GM19238 (cell line): Measurements from ENCODE around the gene MEGF9.

ENCODE experiments used
- DNase-seq: peaks from one replicate; pipeline ENCODE4 v3.0.0; 2011; ENCODE audit warnings: low spot score; ENCODE audit not compliant: insufficient read length

Gene MEGF9

DNA sequence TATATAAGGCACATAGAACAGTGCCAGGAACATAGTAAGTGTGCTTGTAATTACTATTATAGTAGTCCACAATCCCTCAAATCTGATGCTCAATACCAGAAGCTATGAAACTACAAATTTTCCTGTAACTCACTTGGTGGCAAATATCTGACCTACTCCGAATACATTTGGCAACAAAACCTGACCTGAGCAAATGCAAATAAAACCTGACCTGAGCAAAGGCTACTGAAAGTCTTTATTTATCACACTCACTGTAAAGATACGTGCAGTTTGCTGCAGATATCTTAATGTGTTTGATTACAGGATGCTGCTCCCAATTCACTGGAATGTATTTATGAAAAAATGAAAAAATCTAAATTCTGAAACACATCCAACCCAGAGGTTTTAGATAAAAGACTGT lies 7.1 kb downstream of the MEGF9 start:
- no peak for DNase-seq

GRCh38 chr9:120705174-120705573 lies 9.1 kb downstream of the MEGF9 start:
- no peak for DNase-seq

- DNase-seq, result no peak
These were observed 12.2 kb downstream of the MEGF9 start for GRCh38 chr9:120702075-120702474.

DNA sequence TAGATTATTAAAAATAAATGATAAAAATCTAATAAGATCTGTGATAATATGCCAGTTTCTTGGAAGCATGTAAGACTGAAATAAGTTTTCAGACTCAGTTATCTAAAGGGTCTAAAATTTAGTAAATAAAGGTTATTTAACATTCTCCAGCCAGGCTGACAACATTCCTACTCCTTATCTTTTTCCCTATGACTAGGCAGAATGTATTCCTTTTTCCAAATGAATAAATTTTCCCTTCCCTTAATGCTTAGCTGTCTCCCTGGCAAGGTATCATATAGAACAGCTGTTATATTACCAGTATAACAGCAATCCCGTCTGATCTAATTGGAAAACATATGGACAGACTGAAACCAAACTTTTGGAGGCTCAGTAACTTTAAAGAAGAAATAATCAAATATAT lies 13.0 kb downstream of the MEGF9 start:
- no peak for DNase-seq

DNA sequence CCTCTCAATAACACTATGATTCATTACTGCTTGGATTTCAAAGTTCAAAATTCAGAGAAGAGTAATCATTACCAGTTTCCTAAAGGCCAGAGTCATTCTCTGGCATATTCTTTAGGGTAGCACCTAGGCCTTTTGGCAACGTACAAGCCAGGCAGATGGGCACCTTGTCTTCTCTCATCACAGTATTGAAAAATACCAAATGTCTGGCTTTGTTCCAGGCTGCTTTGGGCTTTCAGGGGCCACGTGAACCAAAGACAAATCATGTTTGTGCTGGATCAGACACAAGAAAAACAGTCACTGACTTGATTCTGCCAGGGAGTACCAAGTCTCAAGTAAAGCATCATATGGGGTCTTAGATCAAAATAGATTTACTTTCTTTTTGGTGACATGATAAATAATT lies 15.5 kb downstream of the MEGF9 start:
- DNase-seq, result no peak

DNA sequence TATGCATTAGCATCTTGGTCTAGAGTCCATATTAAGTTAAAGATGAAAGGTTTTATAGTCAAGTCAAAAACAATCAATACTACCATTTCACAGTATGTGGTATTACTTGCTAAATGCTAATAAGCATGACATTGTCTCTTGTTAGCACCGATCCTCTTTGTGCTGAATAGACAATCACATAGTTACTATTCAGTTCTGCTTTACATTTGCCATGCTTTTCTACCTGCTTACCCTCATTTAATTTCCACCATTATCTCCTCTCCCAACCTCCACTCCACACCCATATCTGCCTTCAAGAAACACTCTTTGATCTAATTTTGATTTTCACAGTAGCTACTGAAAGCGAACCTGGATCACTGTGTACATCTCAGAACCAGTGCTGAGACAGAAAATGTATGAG lies 16.8 kb downstream of the MEGF9 start:
- no peak for DNase-seq

DNA sequence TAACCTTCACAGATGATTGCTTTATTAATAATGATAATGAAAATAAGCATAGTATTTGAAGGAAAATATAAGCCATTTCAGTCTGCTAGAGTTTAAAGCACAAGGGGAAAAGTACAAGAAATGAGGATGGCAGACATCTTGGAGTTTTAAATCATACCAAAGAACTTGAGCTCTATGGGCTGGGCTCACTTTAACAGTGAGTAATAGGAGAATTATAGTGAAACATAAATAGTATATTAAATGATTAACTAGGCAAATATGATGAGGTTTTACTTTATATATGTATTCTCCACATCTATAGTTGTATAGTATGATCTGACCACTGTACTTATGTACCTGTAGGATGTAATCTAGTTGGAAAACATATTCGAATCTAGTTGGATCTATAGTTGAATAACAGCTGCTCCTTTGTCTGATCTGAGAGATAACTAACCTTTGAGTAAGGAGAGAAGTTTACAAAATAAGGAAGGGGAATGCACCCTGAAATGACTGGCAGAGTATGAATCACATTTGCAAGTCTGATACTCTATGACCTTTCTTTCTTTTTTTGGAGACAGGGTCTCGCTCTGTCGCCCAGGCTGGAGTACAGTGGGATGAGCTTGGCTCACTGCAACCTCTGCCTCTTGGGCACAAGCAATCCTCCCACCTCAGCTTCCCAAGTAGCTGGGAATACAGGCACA lies 17.6 kb downstream of the MEGF9 start:
- no peak for DNase-seq

DNA sequence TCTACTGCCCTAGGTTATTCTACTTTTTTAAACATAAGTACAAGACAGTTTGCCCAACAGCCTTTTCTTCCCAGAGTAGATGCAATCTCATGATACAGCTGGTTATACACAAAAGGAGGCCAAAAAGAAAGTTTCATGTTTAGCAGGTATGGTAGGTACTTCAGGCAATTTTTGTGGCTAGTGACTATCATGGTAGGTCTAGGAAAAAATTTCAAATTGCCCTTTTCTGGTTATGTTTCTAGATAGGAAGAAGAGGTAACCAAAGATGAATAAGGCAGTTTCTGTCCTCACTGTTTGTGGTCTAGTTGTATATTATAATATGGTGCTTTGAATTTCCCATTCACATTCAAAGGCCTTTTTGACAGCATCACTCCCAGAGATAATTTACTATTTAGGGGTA lies 19.7 kb downstream of the MEGF9 start:
- DNase-seq, result no peak

GRCh38 chr9:120693700-120694008 lies 20.6 kb downstream of the MEGF9 start:
- no peak for DNase-seq

GRCh38 chr9:120692901-120693699 lies 21.2 kb downstream of the MEGF9 start:
- DNase-seq, result no peak

DNA sequence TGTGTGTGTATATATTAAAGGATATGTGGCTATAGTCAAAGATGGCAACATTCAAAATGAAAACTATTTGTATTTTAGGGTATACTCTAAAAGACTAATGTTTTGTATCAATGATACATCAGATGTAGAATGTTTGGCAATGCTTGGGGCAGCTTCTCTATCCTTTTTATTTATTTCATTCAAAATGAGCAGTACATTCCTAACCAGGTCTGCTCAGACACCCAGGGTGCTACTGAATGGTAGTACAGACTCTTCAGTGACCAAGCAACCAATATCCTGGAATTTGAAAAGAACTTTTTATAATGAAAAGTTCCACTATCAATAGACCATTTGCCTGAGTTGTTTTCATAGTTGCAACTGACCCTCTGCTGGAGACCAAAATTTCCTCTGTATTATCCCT lies 23.9 kb downstream of the MEGF9 start:
- DNase-seq, result no peak

DNA sequence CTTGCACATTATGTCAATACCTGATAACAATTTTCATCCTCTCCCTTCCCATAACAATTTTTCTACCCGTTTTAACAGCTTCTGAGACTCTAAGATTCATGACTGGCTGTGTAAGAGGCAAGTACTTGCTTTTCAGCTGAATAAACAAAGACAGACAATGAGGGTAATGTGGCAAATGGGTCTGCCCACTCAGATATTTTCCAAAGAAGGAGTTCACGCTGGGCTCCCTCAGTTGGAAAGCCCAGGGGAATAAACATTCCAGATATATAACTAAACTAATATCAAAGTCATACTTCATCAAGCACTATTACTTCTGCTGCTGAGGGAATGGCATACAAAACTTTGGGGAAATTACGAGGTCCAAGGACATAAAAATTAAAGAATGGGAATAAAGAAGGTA lies 24.4 kb downstream of the MEGF9 start:
- no peak for DNase-seq

DNA sequence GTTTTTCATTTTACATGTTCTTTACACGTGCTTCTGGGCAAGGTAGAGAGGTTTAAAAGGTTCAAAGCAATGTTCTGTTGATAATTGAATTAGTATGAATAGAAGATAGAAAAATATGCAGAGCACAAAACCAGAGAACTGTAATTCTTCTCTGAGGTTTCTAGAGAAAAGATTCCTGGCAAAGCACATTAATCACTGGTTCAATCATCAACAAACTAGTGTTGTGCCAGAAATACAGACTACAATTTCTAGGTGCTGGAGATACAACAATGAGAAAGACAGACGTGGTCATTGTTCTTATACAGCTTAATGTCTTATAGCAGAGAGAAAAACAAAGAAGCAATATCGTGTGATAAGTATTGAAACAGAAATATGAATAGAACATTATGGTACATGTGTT lies 25.5 kb downstream of the MEGF9 start:
- no peak for DNase-seq

DNA sequence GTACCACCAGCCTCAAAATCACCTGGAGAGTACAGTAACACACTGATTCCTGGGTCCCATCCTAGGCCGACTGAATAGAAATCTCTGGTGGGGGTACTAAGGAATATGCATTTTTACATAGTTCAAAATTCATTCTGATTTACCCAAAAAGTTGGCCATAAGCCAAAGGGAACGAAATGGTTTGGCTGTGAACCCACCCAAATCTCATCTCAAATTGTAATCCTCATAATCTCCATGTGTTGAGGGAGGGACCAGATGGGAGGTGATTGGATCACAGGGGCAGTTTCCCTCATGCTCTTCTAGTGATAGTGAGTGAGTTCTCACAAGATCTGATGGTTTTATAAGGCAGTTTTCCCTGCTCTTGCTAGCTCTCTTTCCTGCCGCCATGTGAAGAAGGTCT lies 31.1 kb downstream of the MEGF9 start:
- DNase-seq, result no peak

- DNase-seq, result no peak
These were observed 33.1 kb downstream of the MEGF9 start for GRCh38 chr9:120681121-120681520.

DNA sequence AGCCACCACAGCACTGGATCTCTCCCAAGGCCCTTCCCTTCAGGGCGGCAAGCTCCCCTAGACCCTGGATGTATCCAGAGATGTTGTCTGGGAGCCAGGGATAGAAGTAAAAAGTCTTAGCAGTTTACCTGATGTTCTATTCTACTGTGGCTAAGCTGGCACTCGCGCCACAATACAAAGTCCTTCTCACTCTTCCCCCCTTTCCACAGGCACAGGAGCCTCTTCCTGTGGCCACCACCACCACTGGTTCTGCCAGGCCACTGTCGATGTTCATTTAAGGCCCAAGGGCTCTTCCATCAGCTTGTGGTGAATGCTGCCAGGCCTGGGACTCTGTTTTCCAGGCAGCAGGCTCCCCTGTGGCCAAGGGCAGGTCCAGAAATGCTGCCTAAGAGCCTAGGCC lies 33.7 kb downstream of the MEGF9 start:
- no peak for DNase-seq

DNA sequence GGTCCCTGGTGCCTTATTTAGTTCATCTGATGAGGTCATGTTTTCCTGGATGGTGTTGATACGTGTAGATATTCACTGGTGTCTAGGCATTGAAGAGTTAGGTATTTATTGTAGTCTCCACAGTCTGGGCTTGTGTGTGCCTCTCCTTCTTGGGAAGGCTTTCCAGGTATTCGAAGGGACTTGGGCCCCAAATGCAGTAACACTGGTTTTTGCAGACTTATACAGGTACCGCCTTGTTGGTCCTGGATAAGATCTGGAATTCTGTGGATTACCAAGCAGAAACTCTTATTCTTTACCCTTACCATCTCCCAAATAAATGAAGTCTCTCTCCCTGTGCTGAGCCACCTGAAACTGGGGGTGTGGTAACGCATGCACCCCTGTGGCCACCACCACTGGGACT lies 34.1 kb downstream of the MEGF9 start:
- DNase-seq, result no peak

DNA sequence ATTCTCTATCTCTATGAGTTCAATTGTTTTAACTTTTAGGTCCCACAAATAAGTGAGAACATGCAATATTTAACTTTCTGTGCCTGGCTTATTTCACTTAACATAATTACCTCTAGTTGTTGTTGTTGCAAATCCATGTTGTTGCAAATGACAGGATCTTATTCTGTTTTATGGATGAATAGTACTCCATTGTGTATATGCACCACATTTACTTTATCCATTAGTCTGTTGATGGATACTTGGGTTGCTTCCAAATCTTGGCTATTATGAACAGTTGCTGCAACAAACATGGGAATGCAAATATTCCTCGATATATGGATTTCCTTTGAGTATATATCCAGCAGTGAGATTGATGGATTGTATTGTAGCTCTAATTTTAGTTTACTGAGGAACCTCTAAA lies 36.3 kb downstream of the MEGF9 start:
- DNase-seq, result no peak

- no peak for DNase-seq
These were observed 37.4 kb downstream of the MEGF9 start for GRCh38 chr9:120676767-120677402.

DNA sequence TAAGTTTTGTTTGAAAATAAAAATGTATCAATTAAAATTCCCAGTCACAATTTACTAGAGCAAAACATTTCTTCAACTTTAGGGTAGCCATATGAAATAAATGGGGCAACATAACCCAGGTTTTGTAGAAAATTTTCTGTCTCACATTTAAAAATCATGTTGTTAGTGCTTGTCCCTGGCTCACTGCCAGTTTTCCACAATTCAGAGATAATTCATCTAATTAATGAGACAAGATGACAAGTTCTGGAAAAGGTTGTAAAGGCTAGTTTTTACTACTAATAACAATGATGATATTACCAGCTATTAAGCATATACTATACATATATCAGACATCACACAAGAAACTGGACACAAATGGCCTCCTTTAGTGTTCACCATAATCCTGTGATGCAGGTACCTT lies 45.9 kb downstream of the MEGF9 start:
- DNase-seq, result no peak

DNA sequence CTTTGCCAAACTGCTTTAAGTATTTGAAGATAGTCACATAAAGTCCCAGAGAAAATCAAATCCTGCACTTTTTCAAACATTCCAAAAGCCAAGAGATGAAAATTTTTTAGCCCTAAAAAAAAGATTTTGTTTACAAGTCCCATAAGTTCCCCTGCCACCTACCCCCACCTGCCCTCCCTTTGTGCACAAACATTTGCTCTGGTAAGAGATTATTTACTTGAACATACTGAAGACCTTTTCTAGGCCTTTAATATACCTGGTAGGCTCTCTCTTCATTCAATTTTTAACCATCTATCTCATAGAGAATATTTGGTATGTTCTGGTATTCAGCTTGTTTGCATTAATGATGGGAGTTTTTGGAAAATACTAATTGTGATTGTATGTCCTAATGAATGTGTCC lies 50.3 kb downstream of the MEGF9 start:
- DNase-seq, result no peak

- DNase-seq, result no peak
These were observed 50.9 kb downstream of the MEGF9 start for GRCh38 chr9:120663380-120663779.

- no peak for DNase-seq
These were observed 51.8 kb downstream of the MEGF9 start for GRCh38 chr9:120662513-120662912.
